NCI-H774 (cell line): ENCODE data around the gene RBM5.

Experiments used
- DNase-seq: peaks from one replicate; lab custom pipeline; 2025; lab: John Stamatoyannopoulos, UW

Gene RBM5

GRCh38 chr3:50121072-50122032, 32.6 kb downstream of the RBM5 start:
- peak; percentile 32 for DNase-seq

- DNase-seq = no peak
These were observed 33.4 kb downstream of the RBM5 start for GRCh38 chr3:50122071-50122470.

GRCh38 chr3:50122661-50123391, 34.1 kb downstream of the RBM5 start:
- DNase-seq = no peak

GRCh38 chr3:50123394-50124051, 34.8 kb downstream of the RBM5 start:
- DNase-seq = no peak

- DNase-seq = no peak
These were observed 35.5 kb downstream of the RBM5 start for GRCh38 chr3:50124052-50124799.

GRCh38 chr3:50124800-50125178, 36.1 kb downstream of the RBM5 start:
- no peak for DNase-seq

- no peak for DNase-seq
These were observed 37.0 kb downstream of the RBM5 start for GRCh38 chr3:50125541-50126286.

- no peak for DNase-seq
These were observed 37.8 kb downstream of the RBM5 start for GRCh38 chr3:50126287-50127211.

GRCh38 chr3:50127251-50127691, 38.6 kb downstream of the RBM5 start:
- no peak for DNase-seq

GRCh38 chr3:50128001-50128400, 39.3 kb downstream of the RBM5 start:
- no peak for DNase-seq

GRCh38 chr3:50130436-50130835, 41.7 kb downstream of the RBM5 start:
- DNase-seq = no peak

GRCh38 chr3:50132421-50133282, 43.9 kb downstream of the RBM5 start:
- DNase-seq = no peak

- DNase-seq = no peak
These were observed 44.5 kb downstream of the RBM5 start for GRCh38 chr3:50133283-50133615.

GRCh38 chr3:50134367-50134766, 45.6 kb downstream of the RBM5 start:
- DNase-seq = no peak

GRCh38 chr3:50135964-50136363, 47.2 kb downstream of the RBM5 start:
- no peak for DNase-seq

GRCh38 chr3:50136714-50137405, 48.1 kb downstream of the RBM5 start:
- no peak for DNase-seq

GRCh38 chr3:50137531-50137930, 48.8 kb downstream of the RBM5 start:
- DNase-seq = no peak
